T follicular helper cell (primary cell): ENCODE results near the gene NATD1.
A peak's percentile ranks its signal among the peaks of the same experiment; 100 is the strongest.

ENCODE experiments used
- DNase-seq: peaks from one replicate; pipeline ENCODE4 v3.0.0-alpha.2; 2020; ENCODE audit warnings: low read depth

NATD1 gene

GRCh38 chr17:21217346-21217745 is 35.9 kb downstream of the NATD1 start:
- DNase-seq = no peak

DNA sequence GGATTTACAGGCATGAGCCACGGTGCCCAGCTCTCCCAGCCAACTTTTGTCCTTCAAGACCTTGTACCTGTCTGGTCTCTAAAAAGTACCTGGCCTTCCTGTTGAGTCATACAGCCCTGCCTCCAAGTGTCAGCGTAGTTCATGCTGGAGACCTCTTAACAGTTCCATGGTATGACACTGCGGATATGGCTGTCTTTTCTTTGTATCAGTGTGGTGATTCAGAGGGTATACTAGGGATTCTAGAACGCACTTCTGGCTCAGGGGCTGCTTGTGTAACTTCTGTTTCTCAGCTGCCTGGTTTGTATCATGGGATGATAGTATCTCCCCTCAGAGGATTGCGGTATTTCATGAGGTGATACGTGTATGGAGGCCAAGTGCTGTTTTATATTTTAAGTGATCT is 37.3 kb downstream of the NATD1 start:
- no peak for DNase-seq

GRCh38 chr17:21214777-21215541 is 38.3 kb downstream of the NATD1 start:
- no peak for DNase-seq

- DNase-seq = peak; percentile 91
These were observed 39.0 kb downstream of the NATD1 start, which contains the start of gene TMEM11 for GRCh38 chr17:21214015-21214776. TMEM11 (minus strand) TSS chr17:21214161; CDS start chr17:21214152, 9 bp downstream.

DNA sequence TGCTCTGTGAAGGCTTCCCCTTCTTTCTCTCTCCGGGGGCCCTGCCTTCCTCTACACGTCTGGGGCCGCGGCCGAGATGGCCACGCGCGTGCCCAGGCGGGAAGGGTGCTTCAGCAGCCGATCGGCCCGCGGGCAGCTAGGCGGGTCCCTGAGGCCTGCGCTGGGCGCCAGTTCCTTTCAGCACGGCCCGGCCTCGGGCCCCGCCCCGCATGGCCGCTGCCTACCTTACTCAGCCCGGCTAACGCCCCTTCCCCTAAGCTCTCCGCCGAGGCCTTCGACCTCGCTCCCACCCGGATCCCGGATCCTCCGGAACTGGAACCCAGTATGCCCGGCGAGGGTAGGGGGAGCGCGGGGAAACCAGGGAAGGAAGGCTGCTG is 39.6 kb downstream of the NATD1 start:
- peak; percentile 7 for DNase-seq

GRCh38 chr17:21212826-21213637 is 40.2 kb downstream of the NATD1 start:
- DNase-seq = no peak

GRCh38 chr17:21211825-21212479 is 41.3 kb downstream of the NATD1 start:
- DNase-seq = no peak

DNA sequence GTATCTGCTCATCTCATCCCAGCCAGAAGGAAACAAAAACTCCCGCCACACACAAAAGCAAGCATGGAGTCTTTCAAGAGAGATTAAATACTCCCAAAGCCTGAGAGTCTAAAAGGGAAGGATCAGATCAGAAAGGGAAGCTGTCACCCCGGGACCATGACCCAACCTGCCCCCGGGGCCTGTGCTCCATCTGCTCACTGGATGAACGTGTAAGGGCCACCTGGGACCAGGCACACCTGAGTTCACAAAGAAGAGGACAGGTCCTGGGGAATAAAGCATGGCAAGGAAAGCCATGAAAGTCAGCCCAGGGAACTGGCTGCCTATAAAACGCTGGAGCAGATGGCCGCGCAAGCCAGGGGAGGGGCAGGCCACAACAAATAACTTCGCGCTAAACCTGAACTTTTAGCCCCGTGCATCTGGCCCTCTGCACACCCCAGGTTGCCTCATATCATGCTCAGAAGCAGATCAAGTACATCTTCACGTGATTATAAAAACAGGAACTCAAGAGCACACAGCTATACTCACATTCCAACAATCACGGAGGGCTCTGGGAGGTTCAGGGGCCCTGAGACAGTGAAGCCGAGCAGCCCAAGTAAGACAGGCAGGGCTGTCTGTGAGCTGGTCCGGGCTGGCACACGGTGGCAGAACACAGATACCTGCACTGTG is 42.7 kb downstream of the NATD1 start:
- DNase-seq = no peak

GRCh38 chr17:21209511-21210175 is 43.6 kb downstream of the NATD1 start:
- no peak for DNase-seq

GRCh38 chr17:21208352-21208751 is 44.9 kb downstream of the NATD1 start:
- DNase-seq = no peak

- no peak for DNase-seq
These were observed 48.3 kb downstream of the NATD1 start for GRCh38 chr17:21204935-21205334.

- no peak for DNase-seq
These were observed 50.7 kb downstream of the NATD1 start for GRCh38 chr17:21202512-21202911.

DNA sequence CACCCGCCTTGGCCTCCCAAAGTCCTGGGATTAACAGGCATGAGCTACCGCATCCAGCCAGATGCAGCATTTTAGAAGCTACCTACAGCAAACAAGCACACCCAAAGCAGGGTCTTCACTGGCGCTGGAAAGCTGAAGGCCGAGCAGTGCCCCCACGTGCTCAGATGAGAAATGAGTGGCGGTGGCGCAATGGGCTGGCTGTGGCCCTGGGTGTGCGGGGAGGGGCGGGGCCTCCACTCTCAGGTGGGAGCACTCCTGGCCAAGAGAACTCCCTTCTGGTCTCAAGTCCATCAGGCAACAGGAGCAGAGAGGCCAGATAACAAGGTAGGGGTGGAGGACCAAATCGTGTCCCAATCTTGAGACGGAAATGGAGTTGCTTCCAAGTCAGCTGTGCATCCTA is 51.3 kb downstream of the NATD1 start:
- DNase-seq = no peak

- DNase-seq = no peak
These were observed 52.0 kb downstream of the NATD1 start for GRCh38 chr17:21201298-21201595.

DNA sequence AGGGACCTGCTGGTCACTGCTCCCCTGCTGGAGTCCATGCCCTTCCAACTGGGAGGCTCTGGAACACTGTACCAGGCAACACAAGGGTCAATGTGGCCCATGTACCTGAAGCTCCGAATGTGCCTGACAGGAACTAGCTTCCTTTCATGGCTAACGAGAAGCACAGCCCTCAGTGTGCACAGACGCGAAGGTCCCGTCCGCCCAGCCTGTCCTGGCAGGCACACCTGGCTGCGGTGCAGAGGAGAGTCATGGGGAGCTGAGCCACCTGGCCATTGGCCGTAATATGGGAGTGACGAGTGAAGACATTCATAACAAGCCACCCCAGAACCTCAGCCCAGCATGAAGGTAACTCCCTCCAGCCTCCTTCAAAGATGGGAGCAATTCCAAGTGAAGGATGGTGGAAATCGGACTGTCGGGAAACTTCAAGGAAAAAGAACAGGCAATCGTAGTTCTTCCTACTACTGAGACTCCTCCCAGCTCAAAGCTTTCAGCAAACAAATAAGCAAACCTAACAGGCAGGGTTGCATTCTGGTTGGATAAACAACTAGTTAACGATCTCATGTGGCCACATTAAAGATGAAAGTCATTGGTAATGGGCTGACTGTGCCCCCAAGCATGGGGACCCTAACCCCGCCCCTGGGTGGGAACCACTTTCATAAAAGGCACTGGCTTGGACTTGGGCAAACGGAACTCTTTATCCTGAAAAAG is 52.5 kb downstream of the NATD1 start:
- no peak for DNase-seq

DNA sequence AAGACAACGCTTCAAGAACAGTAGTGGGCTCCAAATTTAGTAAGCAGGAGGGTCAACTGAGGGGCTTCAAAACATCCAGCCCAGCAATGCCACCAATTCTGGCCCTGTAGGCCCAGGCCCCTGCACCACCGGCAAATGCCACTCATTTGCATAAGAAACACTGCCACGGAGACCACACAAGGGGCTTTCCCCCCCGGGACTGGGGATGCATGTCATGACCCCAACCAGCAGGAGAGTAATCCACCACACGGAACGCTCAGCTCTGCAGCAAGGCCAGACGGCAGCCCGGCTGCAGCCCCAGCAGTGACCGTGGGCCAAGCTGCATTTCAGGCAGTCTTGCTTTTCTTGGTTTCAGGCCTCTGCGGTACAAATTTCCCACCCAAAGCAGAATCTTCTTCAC is 53.4 kb downstream of the NATD1 start:
- no peak for DNase-seq

GRCh38 chr17:21199311-21199710 is 53.9 kb downstream of the NATD1 start:
- DNase-seq = no peak

DNA sequence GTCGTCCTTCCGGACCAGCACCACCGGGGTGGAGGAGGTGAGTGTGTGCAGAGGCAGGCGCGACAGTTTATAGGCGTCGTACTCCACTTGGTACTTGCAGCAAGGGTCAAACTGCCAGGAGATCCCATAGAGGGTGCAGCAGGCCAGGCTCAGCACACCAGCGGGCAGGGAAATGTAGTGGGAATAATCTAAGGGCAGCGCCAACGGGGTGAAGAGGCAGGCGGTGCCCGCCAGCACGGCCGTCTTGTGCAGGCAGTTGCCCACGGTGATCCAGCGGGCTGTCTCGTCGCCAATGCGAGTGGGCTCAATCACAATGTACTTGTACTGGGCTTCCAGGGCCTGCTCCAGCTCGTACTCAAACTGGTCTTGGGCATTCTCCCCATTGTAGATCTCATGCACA is 54.8 kb downstream of the NATD1 start:
- no peak for DNase-seq

GRCh38 chr17:21196126-21196525 is 57.1 kb downstream of the NATD1 start:
- DNase-seq = no peak

DNA sequence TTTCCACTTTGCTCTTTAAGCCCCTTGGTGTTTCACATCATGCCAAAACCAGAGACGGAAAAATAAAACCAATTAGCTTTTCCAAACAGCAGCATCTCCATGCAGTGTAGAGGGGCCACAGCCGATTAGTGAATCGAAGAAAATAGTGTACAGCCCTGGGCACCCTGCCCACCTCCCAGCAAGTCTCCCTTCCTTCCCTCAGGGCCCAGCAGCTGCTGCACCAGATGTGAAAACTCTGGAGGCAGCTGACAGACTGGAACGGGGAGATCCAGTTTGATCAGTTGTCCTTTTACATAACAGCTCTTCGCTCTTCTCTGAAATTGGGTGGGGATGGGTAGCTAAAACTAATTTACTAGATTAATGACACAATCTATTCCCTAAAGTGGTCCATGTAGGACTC is 58.5 kb downstream of the NATD1 start:
- no peak for DNase-seq
